Osteoblast (primary cell): ENCODE measurements around the gene MYT1. TPM values are rescaled to one million over a fixed set of nuclear protein-coding genes. Genes with fewer than 3 reads are reported as not detected.

Experiments used
- DNase-seq: peaks from one replicate; pipeline ENCODE4 v3.0.0; 2011; ENCODE audit warnings: low spot score, mixed read lengths; ENCODE audit not compliant: insufficient read length; ENCODE audit errors: missing footprints
- H2AFZ ChIP-seq: 2 replicates; pipeline ENCODE4 v1.6.0; 2011; ENCODE audit warnings: mild to moderate bottlenecking, low read length
- H3K27ac ChIP-seq: 2 replicates; pipeline ENCODE4 v1.5.1; 2011; ENCODE audit warnings: mild to moderate bottlenecking, low read depth, low read length, moderate library complexity
- H3K27me3 ChIP-seq: 2 replicates; pipeline ENCODE4 v1.6.0; 2012; ENCODE audit warnings: mild to moderate bottlenecking, control low read depth, inconsistent platforms, low read length, moderate library complexity; ENCODE audit not compliant: insufficient read depth
- H3K36me3 ChIP-seq: 2 replicates; pipeline ENCODE4 v1.5.1; 2011; ENCODE audit warnings: mild to moderate bottlenecking, low read length, control low read depth, moderate library complexity; ENCODE audit not compliant: insufficient read depth
- H3K4me1 ChIP-seq: 2 replicates; pipeline ENCODE4 v1.5.1; 2011; ENCODE audit warnings: mild to moderate bottlenecking, low read length, control low read depth, moderate library complexity; ENCODE audit not compliant: insufficient read depth
- H3K4me2 ChIP-seq: 2 replicates; pipeline ENCODE4 v1.6.0; 2011; ENCODE audit warnings: mild to moderate bottlenecking, low read length; ENCODE audit not compliant: insufficient read depth
- H3K4me3 ChIP-seq: fragments of 200-600 bp; sonication (generic); 3 replicates; pipeline ENCODE4 v1.5.1; 2012; ENCODE audit warnings: mild to moderate bottlenecking, low read length, inconsistent platforms; ENCODE audit not compliant: insufficient read depth
- H3K79me2 ChIP-seq: 2 replicates; pipeline ENCODE4 v1.6.0; 2012; ENCODE audit warnings: mild to moderate bottlenecking, low read length, control low read depth, inconsistent platforms; ENCODE audit not compliant: insufficient read depth
- H3K9me3 ChIP-seq: 2 replicates; pipeline ENCODE4 v1.5.1; 2011; ENCODE audit warnings: low read depth, low read length, control low read depth
- H4K20me1 ChIP-seq: 2 replicates; pipeline ENCODE4 v1.6.0; 2012; ENCODE audit warnings: mild to moderate bottlenecking, low read length, control low read depth; ENCODE audit not compliant: insufficient read depth
- CTCF ChIP-seq: IDR thresholded peaks from 2 replicates; pipeline ENCODE4 v1.5.1; 2011; ENCODE audit warnings: mild to moderate bottlenecking, low read depth, low read length, moderate library complexity; ENCODE audit errors: extremely low read depth
- total RNA-seq: library from RNA; depleted of rRNA; stranded (reverse); fragments of >200 nt; gene quantifications from 2 replicates; pipeline ENCODE4 v1.2.3, GENCODE V29; 2012

Gene MYT1
- total RNA-seq, 1 donor, result not detected

- Histone ChIP-seq H3K27ac (no peak overlapping the region), H3K9me3 (no peaks in the 10 kb centered on the region), H4K20me1 (no peaks in the 10 kb centered on the region), H3K4me1 (no peaks in the 10 kb centered on the region), H2AFZ (no peak overlapping the region), H3K4me2 (no peak overlapping the region), H3K36me3 (no peaks in the 10 kb centered on the region), H3K27me3 (peaks cover 50% of the 10 kb centered on the region), H3K4me3 (no peak overlapping the region), H3K79me2 (no peaks in the 10 kb centered on the region)
- TF ChIP-seq CTCF, result no peak
- DNase-seq, result peak; percentile 57
Measured at GRCh38 chr20:64160526-64161355, 3.5 kb upstream of the MYT1 start.

- peak; percentile 92 for DNase-seq
- no peak overlapping the region for H3K4me3 ChIP-seq
- no peaks in the 10 kb centered on the region for H3K79me2 ChIP-seq
- no peaks in the 10 kb centered on the region for H3K9me3 ChIP-seq
- H3K27me3 ChIP-seq, result peaks cover 52% of the 10 kb centered on the region
- H3K36me3 ChIP-seq, result no peaks in the 10 kb centered on the region
- TF ChIP-seq CTCF, result no peak
- H4K20me1 ChIP-seq, result no peaks in the 10 kb centered on the region
- H3K4me2 ChIP-seq, result no peak overlapping the region
- no peak overlapping the region for H3K27ac ChIP-seq
- no peak overlapping the region for H2AFZ ChIP-seq
- H3K4me1 ChIP-seq, result no peaks in the 10 kb centered on the region
Measured at GRCh38 chr20:64161356-64162238, 2.7 kb upstream of the MYT1 start.

GRCh38 chr20:64162239-64162910 is 1.9 kb upstream of the MYT1 start:
- peak; percentile 47 for DNase-seq
- no peaks in the 10 kb centered on the region for H3K9me3 ChIP-seq
- H3K4me1 ChIP-seq, result no peaks in the 10 kb centered on the region
- no peaks in the 10 kb centered on the region for H4K20me1 ChIP-seq
- H3K4me3 ChIP-seq, result no peak overlapping the region
- H3K4me2 ChIP-seq, result no peak overlapping the region
- no peak for TF ChIP-seq CTCF
- no peak overlapping the region for H3K27ac ChIP-seq
- H3K79me2 ChIP-seq, result no peaks in the 10 kb centered on the region
- no peak overlapping the region for H2AFZ ChIP-seq
- H3K27me3 ChIP-seq, result peaks cover 58% of the 10 kb centered on the region
- no peaks in the 10 kb centered on the region for H3K36me3 ChIP-seq
